CD4-positive, alpha-beta T cell treated with Interleukin-15 for 4 hours (primary cell): ENCODE data around the gene TTC6.

Experiments used
- DNase-seq: peaks from one replicate; pipeline ENCODE4 v3.0.0-alpha.2; 2020; ENCODE audit warnings: low spot score

The TTC6 gene

GRCh38 chr14:37597538-37597913 is 2.1 kb downstream of the TTC6 start:
- no peak for DNase-seq

- DNase-seq = no peak
These were observed 2.7 kb downstream of the TTC6 start for GRCh38 chr14:37597914-37598746.

- DNase-seq = no peak
These were observed 3.5 kb downstream of the TTC6 start for GRCh38 chr14:37598747-37599506.

GRCh38 chr14:37599507-37600368 is 4.3 kb downstream of the TTC6 start:
- no peak for DNase-seq

- no peak for DNase-seq
These were observed 5.7 kb downstream of the TTC6 start for GRCh38 chr14:37600880-37601741.

GRCh38 chr14:37601865-37602264 is 6.4 kb downstream of the TTC6 start:
- DNase-seq = no peak

GRCh38 chr14:37602605-37603453 is 7.4 kb downstream of the TTC6 start:
- DNase-seq = no peak

- no peak for DNase-seq
These were observed 8.3 kb downstream of the TTC6 start for GRCh38 chr14:37603688-37604251.

- DNase-seq = no peak
These were observed 11.2 kb downstream of the TTC6 start for GRCh38 chr14:37606678-37607077.

- DNase-seq = no peak
These were observed 13.2 kb downstream of the TTC6 start for GRCh38 chr14:37608649-37609048.

- no peak for DNase-seq
These were observed 15.6 kb downstream of the TTC6 start for GRCh38 chr14:37610945-37611523.

- DNase-seq = no peak
These were observed 20.3 kb downstream of the TTC6 start for GRCh38 chr14:37615582-37616289.

GRCh38 chr14:37616853-37617252 is 21.4 kb downstream of the TTC6 start:
- DNase-seq = no peak

- no peak for DNase-seq
These were observed 22.5 kb downstream of the TTC6 start for GRCh38 chr14:37617864-37618365.

GRCh38 chr14:37618498-37619028 is 23.1 kb downstream of the TTC6 start:
- no peak for DNase-seq

- DNase-seq = no peak
These were observed 25.4 kb downstream of the TTC6 start for GRCh38 chr14:37620856-37621255.

GRCh38 chr14:37622231-37622923 is 26.9 kb downstream of the TTC6 start:
- DNase-seq = no peak

GRCh38 chr14:37623426-37623951 is 28.1 kb downstream of the TTC6 start:
- no peak for DNase-seq
